Measurements from ENCODE around the gene EIF4G3.

DNA sequence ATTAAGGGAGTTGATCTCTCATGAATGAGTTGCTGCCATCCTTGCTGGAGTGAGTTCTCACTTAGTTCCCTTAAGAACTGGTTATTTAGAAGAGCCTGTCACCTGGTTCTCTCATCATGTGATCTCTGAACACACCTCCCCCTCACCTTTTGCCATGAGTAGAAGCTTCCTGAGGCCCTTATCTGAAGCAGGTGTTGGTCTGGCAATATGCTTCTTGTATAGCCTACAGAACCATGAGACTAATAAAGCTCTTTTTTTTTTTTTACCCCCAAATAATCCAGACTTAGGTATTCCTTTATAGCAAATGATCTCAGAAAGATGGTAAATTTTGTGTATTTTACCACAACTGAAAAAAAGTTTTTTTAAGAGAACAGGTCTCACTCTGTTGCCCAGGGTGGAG lies 158.0 kb downstream of the EIF4G3 start:
- TF ChIP-seq CTCF (conservative IDR thresholded peaks at IDR 0.05 in 1 of 2, IDR thresholded peaks at IDR 0.05 in 1 of 2; ENCODE audit: low read depth in 1 of 2, low read length in 2 of 2) (no peak), EZH2 (IDR thresholded peaks at IDR 0.05; ENCODE audit: low read length, missing control alignments) (no peak)
